ENCODE data around the gene CUBN. TPM values are rescaled to one million over a fixed set of nuclear protein-coding genes. Genes with fewer than 3 reads are reported as not detected.

The CUBN gene
- total and polyA plus RNA-seq, 8 donors = under 0.01 to 16.3 (median 1.2) TPM

DNA sequence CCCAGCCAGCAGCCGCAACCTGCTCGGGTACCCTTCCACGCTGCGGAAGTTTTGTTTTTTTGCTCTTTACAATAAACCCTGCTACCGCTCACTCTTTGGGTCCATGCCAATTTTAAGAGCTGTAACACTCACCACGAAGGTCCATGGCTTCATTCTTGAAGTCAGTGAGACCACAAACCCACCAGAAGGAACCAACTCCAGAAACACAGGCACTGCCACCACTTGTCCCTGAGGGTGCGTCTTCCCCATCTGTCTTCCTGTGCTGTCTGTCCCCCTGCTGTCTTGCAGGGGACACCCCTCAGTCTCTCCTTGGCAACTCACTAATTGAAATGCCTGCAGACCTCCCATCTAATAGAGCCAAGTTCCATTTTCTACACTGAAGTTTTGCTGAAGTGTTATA lies 263.8 kb downstream of the CUBN start:
- TF ChIP-seq EP300 (IDR thresholded peaks at IDR 0.05) = no peak
- TF ChIP-seq, protein P1, sequence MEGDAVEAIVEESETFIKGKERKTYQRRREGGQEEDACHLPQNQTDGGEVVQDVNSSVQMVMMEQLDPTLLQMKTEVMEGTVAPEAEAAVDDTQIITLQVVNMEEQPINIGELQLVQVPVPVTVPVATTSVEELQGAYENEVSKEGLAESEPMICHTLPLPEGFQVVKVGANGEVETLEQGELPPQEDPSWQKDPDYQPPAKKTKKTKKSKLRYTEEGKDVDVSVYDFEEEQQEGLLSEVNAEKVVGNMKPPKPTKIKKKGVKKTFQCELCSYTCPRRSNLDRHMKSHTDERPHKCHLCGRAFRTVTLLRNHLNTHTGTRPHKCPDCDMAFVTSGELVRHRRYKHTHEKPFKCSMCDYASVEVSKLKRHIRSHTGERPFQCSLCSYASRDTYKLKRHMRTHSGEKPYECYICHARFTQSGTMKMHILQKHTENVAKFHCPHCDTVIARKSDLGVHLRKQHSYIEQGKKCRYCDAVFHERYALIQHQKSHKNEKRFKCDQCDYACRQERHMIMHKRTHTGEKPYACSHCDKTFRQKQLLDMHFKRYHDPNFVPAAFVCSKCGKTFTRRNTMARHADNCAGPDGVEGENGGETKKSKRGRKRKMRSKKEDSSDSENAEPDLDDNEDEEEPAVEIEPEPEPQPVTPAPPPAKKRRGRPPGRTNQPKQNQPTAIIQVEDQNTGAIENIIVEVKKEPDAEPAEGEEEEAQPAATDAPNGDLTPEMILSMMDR (IDR thresholded peaks at IDR 0.05) = no peak
- TF ChIP-seq POLR2AphosphoS5 (IDR thresholded peaks at IDR 0.05) = no peak
- TF ChIP-seq POLR2A (IDR thresholded peaks at IDR 0.05) = no peak
- Histone ChIP-seq H3K9me3 (no peaks in the 10 kb centered on the region), H3K4me3 (no peak overlapping the region), H3K36me3 (no peaks in the 10 kb centered on the region), H3K27ac (no peak overlapping the region), H3K4me1 (no peaks in the 10 kb centered on the region), H3K27me3 (no peaks in the 10 kb centered on the region)
- intact Hi-C loops (cut with DNase I; ENCODE audit: low total_unique reads) = no loop called here
- 84 to 89% (median 88%) methylated on average over 7 of the region's 7 CpGs for WGBS, 5 donors
- no peak for DNase-seq

DNA sequence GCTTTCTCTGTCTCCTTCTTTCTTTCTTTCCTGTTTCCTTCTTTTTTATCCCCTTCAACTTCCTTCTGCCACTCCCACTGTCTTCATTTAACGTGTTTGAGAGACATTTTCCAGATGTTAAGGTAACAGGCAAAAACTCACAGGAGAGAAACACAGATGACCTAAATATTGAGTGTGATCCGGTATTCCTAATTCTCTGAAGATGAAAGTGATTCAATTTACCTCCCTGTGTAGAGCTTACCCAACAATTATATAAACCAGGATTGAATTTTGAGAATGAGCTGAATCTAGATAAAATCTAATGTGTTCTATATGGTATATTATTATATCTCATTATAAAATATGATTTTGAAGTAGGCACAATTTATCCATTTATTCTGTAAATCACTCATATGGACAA lies 265.8 kb downstream of the CUBN start:
- no peaks in the 10 kb centered on the region for H3K27me3 ChIP-seq
- intact Hi-C loops (cut with DNase I; ENCODE audit: low total_unique reads) = no loop called here
- TF ChIP-seq EP300 (IDR thresholded peaks at IDR 0.05) = no peak
- no peak for TF ChIP-seq POLR2A (IDR thresholded peaks at IDR 0.05)
- no peak for TF ChIP-seq POLR2AphosphoS5 (IDR thresholded peaks at IDR 0.05)
- TF ChIP-seq, protein P1 (IDR thresholded peaks at IDR 0.05) = no peak
- 61 to 76% (median 67%) methylated on average over 2 of the region's 2 CpGs for WGBS, 5 donors
- H3K27ac ChIP-seq = no peak overlapping the region
- no peak for DNase-seq
- no peaks in the 10 kb centered on the region for H3K4me1 ChIP-seq
- H3K4me3 ChIP-seq = no peak overlapping the region
- H3K36me3 ChIP-seq = no peaks in the 10 kb centered on the region
- H3K9me3 ChIP-seq = no peaks in the 10 kb centered on the region

DNA sequence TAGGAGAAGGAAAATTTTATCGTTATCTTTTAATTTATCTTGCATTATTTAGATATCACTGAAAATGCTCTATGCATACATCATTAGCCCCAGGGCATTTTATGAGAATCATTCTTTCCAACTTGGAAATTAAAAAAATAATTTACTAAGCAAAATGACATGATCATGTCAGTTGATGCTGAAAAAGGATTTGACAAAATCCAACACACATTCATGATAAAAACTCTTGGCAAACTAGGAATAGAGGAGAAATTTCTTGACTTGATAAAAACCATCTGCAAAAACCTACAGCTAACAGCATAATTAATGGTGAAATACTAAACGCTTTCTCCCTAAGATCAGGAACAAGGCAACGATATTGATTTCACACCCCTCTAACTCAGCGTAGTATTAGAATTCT lies 272.2 kb downstream of the CUBN start:
- H3K36me3 ChIP-seq = no peaks in the 10 kb centered on the region
- no peaks in the 10 kb centered on the region for H3K27me3 ChIP-seq
- 82 to 92% (median 90%) methylated on average over 4 of the region's 4 CpGs for WGBS, 5 donors
- no peak overlapping the region for H3K4me3 ChIP-seq
- no peak overlapping the region for H3K27ac ChIP-seq
- TF ChIP-seq, protein P1 (IDR thresholded peaks at IDR 0.05) = no peak
- TF ChIP-seq EP300 (IDR thresholded peaks at IDR 0.05) (no peak), POLR2A (IDR thresholded peaks at IDR 0.05) (no peak), POLR2AphosphoS5 (IDR thresholded peaks at IDR 0.05) (no peak)
- DNase-seq = no peak
- no peaks in the 10 kb centered on the region for H3K9me3 ChIP-seq
- intact Hi-C loops (cut with DNase I; ENCODE audit: low total_unique reads) = no loop called here
- no peaks in the 10 kb centered on the region for H3K4me1 ChIP-seq

DNA sequence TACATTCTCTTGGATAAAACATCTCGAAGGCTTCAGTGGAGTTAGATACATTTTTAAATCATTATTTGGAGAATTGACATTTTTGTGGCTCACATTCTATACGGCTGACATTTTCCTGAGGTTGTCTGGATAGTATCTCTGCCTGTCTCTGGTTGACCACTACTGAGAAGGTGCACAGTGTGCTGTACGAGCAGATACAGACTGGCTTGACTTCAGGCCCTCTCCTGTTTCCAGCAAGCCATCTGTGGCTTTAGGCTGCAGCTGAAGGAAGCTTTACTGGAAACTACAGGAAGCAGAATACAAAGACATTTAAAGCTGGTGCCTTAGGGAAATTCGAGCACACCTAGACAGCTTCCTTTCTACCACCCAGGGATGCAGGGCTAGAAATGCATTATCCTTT lies 273.0 kb downstream of the CUBN start:
- peak in 1 of 2 donors; percentile 40 for DNase-seq
- intact Hi-C loops (cut with DNase I; ENCODE audit: low total_unique reads) = no loop called here
- TF ChIP-seq POLR2AphosphoS5 (IDR thresholded peaks at IDR 0.05) = no peak
- H3K4me1 ChIP-seq = no peaks in the 10 kb centered on the region
- H3K4me3 ChIP-seq = no peak overlapping the region
- H3K27ac ChIP-seq = no peak overlapping the region
- no peaks in the 10 kb centered on the region for H3K36me3 ChIP-seq
- H3K27me3 ChIP-seq = no peaks in the 10 kb centered on the region
- no peaks in the 10 kb centered on the region for H3K9me3 ChIP-seq
- WGBS, 5 donors = 41 to 53% (median 49%) methylated on average over 4 of the region's 4 CpGs

DNA sequence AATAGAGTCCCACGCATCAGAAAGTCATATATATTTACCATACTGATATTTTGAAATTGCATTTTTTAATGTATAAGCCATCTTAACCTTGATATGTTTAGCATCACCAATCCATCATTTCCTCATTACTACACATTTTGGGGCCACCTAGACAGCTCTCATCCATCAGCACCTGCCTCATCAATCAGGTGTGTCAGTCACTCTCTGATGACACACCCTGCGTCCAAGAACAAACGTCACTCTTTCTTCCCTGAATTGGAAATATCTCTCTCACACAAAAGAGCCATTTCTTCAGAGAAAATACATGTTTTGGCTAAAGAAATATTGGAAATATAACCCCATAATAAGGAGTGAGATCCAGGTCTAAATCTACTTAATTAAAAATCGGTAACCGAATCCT lies 273.5 kb downstream of the CUBN start:
- intact Hi-C loops (cut with DNase I; ENCODE audit: low total_unique reads) = no loop called here
- Histone ChIP-seq H3K4me3 (no peak overlapping the region), H3K4me1 (no peaks in the 10 kb centered on the region), H3K36me3 (no peaks in the 10 kb centered on the region), H3K27me3 (no peaks in the 10 kb centered on the region), H3K9me3 (no peaks in the 10 kb centered on the region), H3K27ac (no peak overlapping the region)
- WGBS, 5 donors = 75 to 84% (median 81%) methylated on average over 5 of the region's 5 CpGs
- TF ChIP-seq, protein P1 (IDR thresholded peaks at IDR 0.05) = no peak
- DNase-seq = no peak
